HCT116 (cell line): ENCODE data around the gene SP4. TPM values are rescaled to one million over a fixed set of nuclear protein-coding genes. Genes with fewer than 3 reads are reported as not detected.

Experiments used
- ATAC-seq: fragments of 200-7000 bp; cut with Tn5 transposase; 2 replicates; pipeline ENCODE4 v1.9.1; 2020; ENCODE audit warnings: mild to moderate bottlenecking, moderate library complexity
- BruUV-seq: library from RNA; stranded (reverse); fragments of 400-500 nt; replicated peaks from 2 replicates; lab custom pipeline; 2021; lab: Mats Ljungman, UMichigan
- CTCF ChIA-PET: fragments of 300-600 bp; sonication (Branson Sonifier 250); formaldehyde crosslinking; loops from one replicate; lab custom pipeline; 2021; ENCODE audit warnings: antibody characterized with exemption; lab: Charles Lee
- POLR2A ChIA-PET: fragments of 300-600, 350-600 bp; sonication (Branson Sonifier 250); formaldehyde crosslinking; loops from one replicate; lab custom pipeline; 2021; ENCODE audit warnings: antibody characterized with exemption; lab: Charles Lee
- RAD21 ChIA-PET, 2 experiments: fragments of 300-600 bp; sonication (Branson Sonifier 250); formaldehyde crosslinking; loops; one replicate each; lab custom pipeline; 2023; ENCODE audit warnings: low total read pairs in 2 of 2; ENCODE audit not compliant: uncharacterized antibody in 2 of 2, unreplicated experiment in 2 of 2, low non-redundant PET in 1 of 2; lab: Charles Lee
- DNase-seq: peaks from one replicate; pipeline ENCODE4 v3.0.0-alpha.2; 2010; ENCODE audit warnings: low read depth, low spot score
- H2AFZ ChIP-seq: fragments of 200-600 bp; shearing (Covaris generic), sonication (generic); 2 replicates; pipeline ENCODE4 v1.6.1; 2017; ENCODE audit warnings: low read depth, mixed run types, mixed read lengths, antibody characterized with exemption, low read length; ENCODE audit not compliant: poor library complexity, severe bottlenecking
- H3K27ac ChIP-seq: 2 replicates; pipeline ENCODE4 v1.5.1; 2012; ENCODE audit warnings: low read depth, low read length
- H3K27me3 ChIP-seq: fragments of 200-600 bp; sonication (generic); 2 replicates; pipeline ENCODE4 v1.6.1; 2016; ENCODE audit warnings: mixed run types, low read length, mixed read lengths; ENCODE audit not compliant: insufficient read depth
- H3K36me3 ChIP-seq, 2 experiments: fragments of 200-500 bp in 1 of 2; fragments of 200-600 bp in 1 of 2; sonication (Bioruptor generic) in 1 of 2; sonication (generic) in 1 of 2; 2 replicates each; pipeline versions ENCODE4 v1.5.1 to v1.6.1; 2014 to 2016; ENCODE audit warnings: low read length in 2 of 2, inconsistent platforms in 1 of 2, mixed read lengths in 1 of 2, mixed run types in 1 of 2; ENCODE audit not compliant: insufficient read depth in 2 of 2, control insufficient read depth in 1 of 2
- H3K4me1 ChIP-seq, 2 experiments: fragments of 200-600 bp in 1 of 2; sonication (generic) in 1 of 2; 2 replicates each; pipeline versions ENCODE4 v1.5.1 to v1.6.1; 2012 to 2017; ENCODE audit warnings: low read length in 2 of 2, inconsistent platforms in 1 of 2, mild to moderate bottlenecking in 1 of 2, mixed read lengths in 1 of 2, mixed run types in 1 of 2, moderate library complexity in 1 of 2; ENCODE audit not compliant: insufficient read depth in 2 of 2, control insufficient read depth in 1 of 2
- H3K4me2 ChIP-seq: fragments of 200-600 bp; sonication (generic); 2 replicates; pipeline ENCODE4 v1.6.1; 2017; ENCODE audit warnings: mixed run types, low read length, mixed read lengths
- H3K4me3 ChIP-seq, 2 experiments: fragments of 200-600 bp in 1 of 2; sonication (generic) in 1 of 2; replicated peaks in 1 of 2; 2 replicates each; pipeline ENCODE4 v1.5.1; 2011 to 2016; ENCODE audit warnings: low read length in 2 of 2, control low read depth in 1 of 2, low read depth in 1 of 2, mild to moderate bottlenecking in 1 of 2, mixed read lengths in 1 of 2, mixed run types in 1 of 2
- H3K79me2 ChIP-seq: fragments of 200-600 bp; sonication (generic); 2 replicates; pipeline ENCODE4 v1.6.1; 2017; ENCODE audit warnings: mild to moderate bottlenecking, mixed run types, low read length, moderate library complexity, mixed read lengths; ENCODE audit not compliant: insufficient read depth
- H3K9ac ChIP-seq: fragments of 200-600 bp; sonication (generic); 2 replicates; pipeline ENCODE4 v1.6.1; 2016; ENCODE audit warnings: low read length, mixed read lengths
- H3K9me2 ChIP-seq: fragments of 200-600 bp; sonication (generic), shearing (Covaris generic); 2 replicates; pipeline ENCODE4 v1.6.1; 2017; ENCODE audit warnings: mixed run types, mild to moderate bottlenecking, moderate library complexity; ENCODE audit not compliant: insufficient read depth
- H3K9me3 ChIP-seq, 2 experiments: fragments of 200-500 bp in 1 of 2; fragments of 200-600 bp in 1 of 2; sonication (Bioruptor generic) in 1 of 2; sonication (generic) in 1 of 2; 2 replicates each; pipeline ENCODE4 v1.6.1; 2014 to 2017; ENCODE audit warnings: low read length in 2 of 2, mixed read lengths in 2 of 2, inconsistent platforms in 1 of 2, low read depth in 1 of 2, mild to moderate bottlenecking in 1 of 2, mixed run types in 1 of 2, moderate library complexity in 1 of 2; ENCODE audit not compliant: control insufficient read depth in 1 of 2, insufficient read depth in 1 of 2
- H4K20me1 ChIP-seq: fragments of 200-600 bp; sonication (generic), shearing (Covaris generic); 2 replicates; pipeline ENCODE4 v1.6.1; 2017; ENCODE audit warnings: mixed run types, mild to moderate bottlenecking, moderate library complexity; ENCODE audit not compliant: insufficient read depth
- ATF3 ChIP-seq: IDR thresholded peaks from 2 replicates; pipeline ENCODE4 v1.6.1; 2012
- CBX3 ChIP-seq: IDR thresholded peaks from 2 replicates; pipeline ENCODE4 v1.6.1; 2012; ENCODE audit warnings: low read depth
- CEBPB ChIP-seq: IDR thresholded peaks from 2 replicates; pipeline ENCODE4 v1.6.1; 2012; ENCODE audit warnings: low read depth
- CTCF ChIP-seq, 3 experiments: fragments of 200-600 bp in 1 of 3; sonication (generic) in 1 of 3; IDR thresholded peaks in 2 of 3; conservative IDR thresholded peaks in 1 of 3; 2 replicates each; pipeline ENCODE4 v1.5.1; 2012 to 2017; ENCODE audit warnings: low read depth in 2 of 3, low read length in 2 of 3, antibody characterized with exemption in 1 of 3, borderline replicate concordance in 1 of 3, control low read depth in 1 of 3, mild to moderate bottlenecking in 1 of 3, mixed read lengths in 1 of 3, mixed run types in 1 of 3, moderate library complexity in 1 of 3; ENCODE audit not compliant: insufficient read depth in 1 of 3
- EGR1 ChIP-seq: IDR thresholded peaks from 2 replicates; pipeline ENCODE4 v1.6.1; 2012; ENCODE audit warnings: low read depth
- ELF1 ChIP-seq: IDR thresholded peaks from 2 replicates; pipeline ENCODE4 v1.6.1; 2012; ENCODE audit warnings: low read depth, borderline replicate concordance
- EZH2phosphoT487 ChIP-seq: fragments of 200-600 bp; IDR thresholded peaks from 2 replicates; pipeline ENCODE4 v1.6.1; 2018; ENCODE audit warnings: antibody characterized with exemption, borderline replicate concordance
- JUND ChIP-seq: IDR thresholded peaks from 2 replicates; pipeline ENCODE4 v1.6.1; 2012
- MAX ChIP-seq: IDR thresholded peaks from 2 replicates; pipeline ENCODE4 v1.6.1; 2012
- POLR2A ChIP-seq: IDR thresholded peaks from 2 replicates; pipeline ENCODE4 v1.7.0; 2011; ENCODE audit warnings: borderline replicate concordance; ENCODE audit not compliant: insufficient read depth, insufficient read length; ENCODE audit errors: extremely low read depth
- RAD21 ChIP-seq: IDR thresholded peaks from 2 replicates; pipeline ENCODE4 v1.6.1; 2012; ENCODE audit warnings: low read depth, mild to moderate bottlenecking
- REST ChIP-seq: IDR thresholded peaks from 2 replicates; pipeline ENCODE4 v1.6.1; 2012; ENCODE audit warnings: low read depth
- SIN3A ChIP-seq: IDR thresholded peaks from 2 replicates; pipeline ENCODE4 v1.6.1; 2012; ENCODE audit warnings: low read depth
- SP1 ChIP-seq: IDR thresholded peaks from 2 replicates; pipeline ENCODE4 v1.6.1; 2012; ENCODE audit warnings: low read depth
- SRF ChIP-seq: IDR thresholded peaks from 2 replicates; pipeline ENCODE4 v1.6.1; 2012; ENCODE audit warnings: low read depth
- TCF7L2 ChIP-seq: IDR thresholded peaks from 2 replicates; pipeline ENCODE4 v1.7.0; 2011; ENCODE audit warnings: borderline replicate concordance, inconsistent platforms; ENCODE audit not compliant: insufficient read depth, insufficient read length; ENCODE audit errors: extremely low read depth
- YY1 ChIP-seq: IDR thresholded peaks from 2 replicates; pipeline ENCODE4 v1.6.1; 2011; ENCODE audit warnings: low read length, low read depth, moderate library complexity, mild to moderate bottlenecking; ENCODE audit not compliant: insufficient replicate concordance; ENCODE audit errors: extremely low read depth
- ZBTB33 ChIP-seq: IDR thresholded peaks from 2 replicates; pipeline ENCODE4 v1.6.1; 2011; ENCODE audit warnings: mild to moderate bottlenecking, low read length, moderate library complexity; ENCODE audit not compliant: insufficient replicate concordance; ENCODE audit errors: extremely low read depth
- ZFX ChIP-seq: fragments of 450-650 bp; IDR thresholded peaks from 2 replicates; pipeline ENCODE4 v1.6.1; 2017
- ZNF274 ChIP-seq: fragments of 200-500 bp; sonication (Bioruptor generic); IDR thresholded peaks from 2 replicates; pipeline ENCODE4 v1.6.1; 2014; ENCODE audit warnings: mild to moderate bottlenecking, low read depth, low read length, inconsistent platforms
- intact Hi-C: fragments of 100-400 bp; cut with micrococcal nuclease; formaldehyde crosslinking; loops from 2 replicates; pipeline ENCODE4 v1.10.0; 2022
- total RNA-seq: library from RNA; stranded (reverse); gene quantifications from one replicate; pipeline ENCODE4 v1.2.1, GENCODE V29; 2021; ENCODE audit not compliant: unreplicated experiment

The SP4 gene
- total RNA-seq, 1 experiment from 2014 or later = 7.6 TPM

- no peak overlapping the region for H2AFZ ChIP-seq
- TF ChIP-seq EZH2phosphoT487 (no peak), MAX (no peak), REST (no peak), EGR1 (no peak), ZNF274 (no peak), CTCF (IDR thresholded peaks at IDR 0.05 in 2 of 3, conservative IDR thresholded peaks at IDR 0.05 in 1 of 3; ENCODE audit: borderline replicate concordance in 1 of 3, insufficient read depth in 1 of 3, low read depth in 2 of 3, low read length in 2 of 3) (no peak), RAD21 (no peak), CEBPB (no peak), CBX3 (no peak), ATF3 (no peak), TCF7L2 (no peak), SIN3A (no peak), JUND (no peak), SP1 (no peak), ZBTB33 (no peak), POLR2A (no peak), YY1 (no peak), ZFX (no peak), ELF1 (no peak), SRF (no peak)
- no peaks in the 10 kb centered on the region for H3K9me3 ChIP-seq
- no peak for DNase-seq
- ChIA-PET RAD21 (no interaction called here), CTCF (interaction anchor here (1.9 kb wide), 1 partner anchor 10 kb away, joined by 5 read pairs; no protein-coding TSS in a partner anchor), POLR2A (no interaction called here)
- no peak overlapping the region for H3K4me3 ChIP-seq
- ATAC-seq = no peak
- intact Hi-C loops = no loop called here
- H3K9me2 ChIP-seq = no peaks in the 10 kb centered on the region
- H3K4me2 ChIP-seq = no peak overlapping the region
- no peaks in the 10 kb centered on the region for H3K27me3 ChIP-seq
- no peaks in the 10 kb centered on the region for H4K20me1 ChIP-seq
- no peaks in the 10 kb centered on the region for H3K79me2 ChIP-seq
- no peak overlapping the region for H3K27ac ChIP-seq
- H3K4me1 ChIP-seq = no peaks in the 10 kb centered on the region
- H3K36me3 ChIP-seq = no peaks in the 10 kb centered on the region
- H3K9ac ChIP-seq = no peak overlapping the region
- no TSS peak for BruUV-seq
These were observed 58.6 kb downstream of the SP4 start for GRCh38 chr7:21486511-21486910.
